HG03108 (cell line): ENCODE results near the gene LRRC28.

ENCODE experiments used
- ATAC-seq: cut with Tn5 transposase; IDR thresholded peaks from one replicate; pipeline ENCODE4 v1.9.1; 2021; ENCODE audit warnings: moderate library complexity; ENCODE audit not compliant: unreplicated experiment

LRRC28 gene

DNA sequence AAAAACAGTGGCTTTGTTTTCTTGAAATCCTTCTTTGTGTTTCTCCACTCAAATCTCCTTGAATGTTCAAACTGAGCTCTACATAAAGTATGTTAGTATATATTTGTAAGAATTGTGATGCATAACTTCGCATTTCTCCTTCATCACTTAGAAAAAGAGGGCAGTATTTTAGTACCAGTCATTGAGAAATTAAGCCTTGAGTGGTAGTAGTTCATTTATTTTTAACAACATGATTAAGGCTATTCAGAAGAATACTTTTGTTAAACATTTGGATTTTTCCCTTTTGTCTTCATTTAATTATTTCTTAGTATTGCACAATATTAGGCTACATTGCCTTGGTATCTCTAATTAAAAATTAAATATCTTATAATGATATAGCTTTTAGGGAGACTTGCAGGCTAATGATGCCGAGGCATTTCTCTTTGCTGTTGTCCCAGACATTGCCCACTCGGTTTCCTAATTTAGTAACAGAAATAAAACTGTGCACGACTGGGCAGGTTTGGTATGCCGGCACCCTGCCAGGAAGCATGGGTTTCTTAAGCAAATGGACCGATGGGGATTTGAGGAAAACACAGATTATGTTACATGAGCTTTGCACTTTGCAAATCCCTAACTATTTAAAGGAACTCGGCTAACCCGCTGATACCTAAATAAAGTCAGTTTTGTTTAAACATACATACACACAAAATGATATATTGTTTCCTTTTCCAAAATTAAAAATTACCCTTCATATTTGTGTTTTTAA lies 54.7 kb downstream of the LRRC28 start:
- ATAC-seq = no peak

DNA sequence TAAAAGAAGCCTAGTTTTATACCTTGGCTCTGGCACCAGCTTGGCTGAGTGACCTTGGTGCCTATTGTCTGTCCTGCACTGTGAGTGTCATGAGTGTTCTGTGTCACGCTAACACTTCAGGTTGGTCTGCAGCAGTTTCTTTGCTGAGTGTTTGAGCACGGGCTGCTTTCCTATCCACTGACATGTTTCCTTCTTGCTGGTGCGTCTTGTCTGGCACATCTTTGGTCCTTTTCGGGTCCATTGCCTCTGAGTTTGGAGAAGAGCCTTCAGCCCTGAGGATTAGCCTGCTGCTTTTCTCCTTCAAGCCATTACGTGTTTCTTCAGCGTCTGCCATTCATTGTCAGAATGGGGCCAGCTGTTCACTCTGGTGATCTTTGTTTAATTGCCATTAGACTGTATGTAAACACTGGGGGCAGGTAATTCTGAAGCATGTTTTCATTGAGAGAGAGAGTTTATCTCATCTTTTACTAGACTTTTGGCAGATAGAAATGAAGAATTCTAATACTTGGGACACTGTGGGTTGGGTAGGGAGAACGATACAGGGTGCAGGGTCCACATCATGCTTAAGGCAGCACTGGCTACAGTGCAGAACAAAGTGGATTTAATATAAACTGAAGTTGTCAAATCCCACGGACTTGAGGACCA lies 55.5 kb downstream of the LRRC28 start:
- no peak for ATAC-seq

DNA sequence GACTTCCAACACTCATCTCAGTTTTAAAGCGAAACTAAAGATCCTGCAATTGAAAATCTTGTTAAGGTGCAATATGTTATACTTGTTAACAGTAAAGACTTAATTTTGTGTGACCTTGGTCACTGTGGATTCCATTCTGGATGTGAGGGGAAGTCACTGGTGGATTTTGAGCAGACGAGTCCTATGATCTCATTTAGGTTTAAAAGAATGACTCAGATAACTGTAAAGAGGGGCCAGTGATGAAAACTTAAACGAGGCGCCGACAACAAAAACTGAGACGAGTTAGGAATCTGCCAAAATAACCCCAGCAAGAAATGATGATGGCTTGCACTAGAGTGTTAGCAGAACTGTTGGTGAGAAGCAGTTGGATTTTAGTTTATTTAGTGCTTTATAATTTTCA lies 56.5 kb downstream of the LRRC28 start:
- no peak for ATAC-seq

DNA sequence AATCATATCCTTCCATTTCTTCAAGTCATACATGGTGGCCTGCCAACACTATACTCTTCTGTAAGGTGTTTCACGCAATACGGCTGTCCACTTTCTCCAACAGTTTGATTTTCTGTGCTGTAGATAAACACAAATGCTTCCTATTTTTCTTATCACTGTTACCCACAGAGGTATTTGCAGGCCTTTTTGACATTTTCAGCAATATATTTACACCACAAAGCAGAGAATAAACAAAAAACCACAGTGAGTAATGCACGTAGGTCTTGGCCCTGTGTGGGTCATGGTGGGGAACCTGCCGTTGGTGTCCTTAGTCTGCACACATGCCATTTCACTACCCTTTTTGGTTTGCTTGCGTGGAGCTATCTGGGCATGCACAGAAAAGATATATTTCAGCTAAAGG lies 59.5 kb downstream of the LRRC28 start:
- ATAC-seq = no peak

DNA sequence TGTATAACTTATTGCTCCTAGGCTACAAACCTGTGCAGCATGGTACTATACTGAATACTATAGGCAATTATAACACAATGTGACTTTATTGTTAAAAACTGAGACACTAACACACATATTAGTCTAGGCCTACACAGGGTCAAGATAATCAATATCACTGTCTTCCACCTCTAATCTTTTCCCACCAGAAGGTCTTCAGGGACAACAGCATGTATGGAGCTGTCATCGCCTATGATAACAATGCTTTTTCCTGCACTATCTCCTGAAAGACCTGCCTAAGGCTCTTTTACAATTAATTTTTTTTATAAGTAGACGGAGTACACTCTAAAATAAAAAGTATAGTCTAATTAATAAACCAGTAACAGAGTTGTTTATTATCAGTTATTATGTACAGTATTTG lies 60.9 kb downstream of the LRRC28 start:
- ATAC-seq = no peak

DNA sequence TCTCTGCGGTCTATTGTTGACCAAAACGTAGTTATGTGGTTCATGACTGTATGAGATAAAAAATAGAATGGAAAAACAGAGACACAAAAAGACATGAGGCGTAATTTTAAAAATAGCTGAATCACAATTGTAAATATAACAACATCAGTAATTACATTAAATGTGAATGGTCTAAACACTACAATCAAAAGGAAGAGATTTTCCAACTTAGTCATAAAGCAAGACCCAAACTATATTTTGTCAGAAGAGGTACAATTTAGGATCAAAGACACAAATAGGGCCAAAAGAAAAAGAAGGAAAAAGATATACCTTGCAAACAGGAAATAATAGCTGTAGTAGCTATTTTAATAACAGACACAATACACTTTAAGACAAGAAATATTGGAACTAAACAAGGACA lies 61.5 kb downstream of the LRRC28 start:
- no peak for ATAC-seq

DNA sequence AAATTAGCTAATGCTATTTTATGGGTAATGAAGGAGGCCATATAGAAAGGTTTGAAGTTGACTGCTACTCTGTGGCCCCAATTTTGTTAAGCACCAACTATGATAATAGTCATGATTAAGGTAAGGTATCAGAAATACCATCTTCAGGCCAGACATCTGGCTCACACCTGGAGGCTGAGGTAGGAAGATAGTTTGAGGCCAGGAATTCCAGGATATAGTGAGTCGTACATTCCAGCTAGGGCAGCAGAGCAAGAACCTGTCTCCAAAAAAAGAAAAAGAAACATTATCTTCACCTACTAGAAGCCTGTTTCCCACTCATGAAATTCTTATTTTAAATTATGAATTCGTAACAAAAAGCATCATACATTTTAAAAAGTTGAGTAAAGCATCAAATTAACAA lies 64.4 kb downstream of the LRRC28 start:
- ATAC-seq = no peak

DNA sequence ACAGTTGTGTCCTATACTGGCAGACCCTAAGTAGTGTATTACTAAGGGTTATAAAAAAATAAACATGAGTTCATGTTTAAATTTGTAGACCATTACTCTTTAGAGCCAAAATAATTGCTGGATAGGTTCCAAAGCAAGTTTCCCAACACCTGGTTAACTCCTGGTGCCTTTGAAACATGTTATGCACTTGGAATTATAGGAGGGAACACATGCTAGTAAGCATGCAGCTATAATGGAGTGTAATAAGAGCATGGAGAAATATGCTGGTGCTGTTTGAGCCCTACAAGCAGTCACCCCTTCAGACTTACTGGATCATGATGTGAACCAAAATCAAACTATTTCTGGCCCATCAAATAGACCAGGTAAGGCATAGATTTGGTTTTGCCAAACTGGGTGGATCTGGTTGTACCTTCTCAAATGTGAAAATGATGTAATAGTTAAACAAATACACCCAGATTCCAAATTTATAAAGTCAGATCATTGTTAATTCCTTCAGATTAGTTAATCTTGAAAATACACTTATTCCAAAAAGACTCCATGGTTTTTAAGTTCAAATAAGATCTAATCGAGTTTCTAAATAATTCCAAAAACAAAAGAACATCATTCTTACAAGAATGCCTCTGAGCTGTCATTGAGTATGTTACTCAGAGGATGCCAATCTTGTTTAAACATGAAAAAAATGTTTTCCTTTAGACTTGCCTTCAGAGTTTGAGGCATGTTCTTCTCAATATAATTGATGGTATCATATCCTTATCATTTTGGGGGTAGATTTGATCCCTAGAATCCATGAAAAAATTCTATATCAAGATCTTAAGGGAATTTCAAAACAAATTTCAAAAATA lies 69.3 kb downstream of the LRRC28 start:
- ATAC-seq = no peak

DNA sequence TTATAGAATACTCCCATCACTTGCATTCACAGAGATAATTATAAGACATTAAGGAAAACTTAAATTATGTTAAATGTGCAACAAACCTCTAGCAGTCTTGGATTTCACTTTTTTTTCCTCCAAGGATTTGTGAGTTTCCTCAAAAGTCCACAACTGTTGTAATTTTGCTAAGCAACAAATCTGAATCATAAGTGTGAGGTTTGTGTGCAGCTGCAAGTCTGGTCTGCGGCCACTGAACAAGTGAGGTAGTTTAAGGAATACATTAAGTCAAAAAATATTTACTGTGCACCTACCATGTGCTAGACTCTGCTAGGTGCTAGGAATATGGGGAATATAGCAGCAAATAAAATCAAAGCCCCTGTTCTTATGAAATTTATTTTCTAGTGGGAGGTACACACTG lies 70.2 kb downstream of the LRRC28 start:
- no peak for ATAC-seq

DNA sequence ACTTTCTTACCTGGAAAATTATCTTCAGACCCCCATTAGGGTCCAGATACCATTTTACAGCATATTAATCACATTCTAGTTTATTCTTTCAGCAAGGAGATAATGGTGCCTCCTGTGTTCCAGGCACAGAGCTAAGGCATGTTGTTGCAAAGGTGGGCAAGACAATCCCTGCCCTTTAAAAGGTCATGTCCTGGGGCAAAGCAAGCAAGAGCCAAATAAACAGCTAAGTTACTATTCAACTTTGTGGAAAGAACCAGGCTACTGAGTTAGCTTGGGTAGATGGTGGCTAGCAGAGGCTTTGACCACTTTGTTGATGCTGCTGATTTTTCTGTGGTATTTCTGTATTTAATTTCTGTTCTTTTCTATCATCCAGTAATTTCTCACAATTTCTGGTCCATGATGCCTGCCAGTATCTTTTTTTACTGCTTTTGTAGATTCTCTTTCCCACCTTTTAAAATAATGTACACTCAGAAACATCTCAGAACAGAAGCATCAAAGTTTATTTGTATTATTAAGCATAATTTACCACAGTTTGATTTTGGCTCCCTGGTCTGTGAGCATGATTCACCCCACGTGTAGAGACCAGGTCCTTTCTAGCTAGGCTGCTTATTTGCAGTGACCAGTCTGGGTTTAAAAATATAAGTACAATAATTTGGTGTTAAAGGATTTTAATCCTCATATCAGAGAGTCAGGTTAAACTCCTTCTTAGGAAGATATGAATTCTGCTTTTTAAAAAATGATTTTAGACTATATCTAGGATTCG lies 71.5 kb downstream of the LRRC28 start:
- no peak for ATAC-seq

DNA sequence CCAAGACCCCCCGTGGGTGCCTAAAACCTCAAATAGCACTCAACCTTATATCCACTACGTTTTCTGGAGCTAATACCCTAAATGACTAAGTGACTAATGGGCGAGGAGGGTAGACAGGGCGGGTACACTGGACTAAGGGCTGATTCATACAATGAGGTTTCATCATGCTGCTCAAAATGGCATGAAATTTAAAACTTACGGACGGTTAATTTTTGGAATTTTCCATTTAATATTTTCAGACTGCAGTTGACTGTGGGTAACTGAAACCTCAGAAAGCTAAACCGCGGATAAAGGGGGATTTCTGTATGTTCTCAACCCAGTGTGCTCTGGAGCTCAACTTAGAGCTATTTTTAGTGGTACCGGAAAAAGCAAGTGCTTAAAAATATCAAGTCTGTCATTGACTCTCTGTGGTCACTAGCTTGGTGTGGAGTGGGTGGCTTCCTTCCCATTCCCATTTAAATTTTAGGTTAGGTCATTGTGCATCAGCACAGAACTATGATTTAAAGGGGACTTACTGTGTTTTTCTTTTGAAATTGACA lies 72.9 kb downstream of the LRRC28 start:
- peak; percentile 72 for ATAC-seq

DNA sequence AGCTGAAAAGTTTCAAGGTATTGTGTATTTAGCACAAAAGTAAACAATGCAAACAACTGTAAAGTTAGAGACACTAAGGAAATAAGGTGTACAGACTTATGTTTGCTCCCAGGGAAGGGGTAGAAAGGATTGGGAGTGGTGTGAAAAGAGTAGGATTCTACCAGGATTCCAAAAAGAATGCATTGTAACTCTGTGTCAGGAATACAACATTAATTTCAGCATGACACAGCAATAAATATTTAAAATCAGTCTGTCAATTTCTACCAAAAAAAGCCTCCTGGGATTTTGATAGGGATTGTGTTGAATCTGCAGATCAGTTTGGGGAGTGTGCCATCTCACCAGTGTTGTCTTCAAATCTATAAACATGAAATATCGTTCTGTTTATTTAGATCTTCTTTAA lies 73.4 kb downstream of the LRRC28 start:
- no peak for ATAC-seq

DNA sequence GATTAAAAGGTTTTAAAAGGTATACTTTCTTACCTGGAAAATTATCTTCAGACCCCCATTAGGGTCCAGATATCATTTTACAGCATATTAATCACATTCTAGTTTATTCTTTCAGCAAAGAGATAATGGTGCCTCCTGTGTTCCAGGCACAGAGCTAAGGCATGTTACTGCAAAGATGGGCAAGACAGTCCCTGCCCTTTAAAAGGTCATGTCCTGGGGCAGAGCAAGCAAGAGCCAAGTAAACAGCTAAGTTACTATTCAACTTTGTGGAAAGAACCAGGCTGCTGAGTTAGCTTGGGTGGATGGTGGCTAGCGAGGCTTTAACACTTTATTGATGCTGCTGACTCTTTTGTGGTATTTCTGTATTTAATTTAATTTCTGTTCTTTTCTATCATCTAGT lies 75.0 kb downstream of the LRRC28 start:
- no peak for ATAC-seq

DNA sequence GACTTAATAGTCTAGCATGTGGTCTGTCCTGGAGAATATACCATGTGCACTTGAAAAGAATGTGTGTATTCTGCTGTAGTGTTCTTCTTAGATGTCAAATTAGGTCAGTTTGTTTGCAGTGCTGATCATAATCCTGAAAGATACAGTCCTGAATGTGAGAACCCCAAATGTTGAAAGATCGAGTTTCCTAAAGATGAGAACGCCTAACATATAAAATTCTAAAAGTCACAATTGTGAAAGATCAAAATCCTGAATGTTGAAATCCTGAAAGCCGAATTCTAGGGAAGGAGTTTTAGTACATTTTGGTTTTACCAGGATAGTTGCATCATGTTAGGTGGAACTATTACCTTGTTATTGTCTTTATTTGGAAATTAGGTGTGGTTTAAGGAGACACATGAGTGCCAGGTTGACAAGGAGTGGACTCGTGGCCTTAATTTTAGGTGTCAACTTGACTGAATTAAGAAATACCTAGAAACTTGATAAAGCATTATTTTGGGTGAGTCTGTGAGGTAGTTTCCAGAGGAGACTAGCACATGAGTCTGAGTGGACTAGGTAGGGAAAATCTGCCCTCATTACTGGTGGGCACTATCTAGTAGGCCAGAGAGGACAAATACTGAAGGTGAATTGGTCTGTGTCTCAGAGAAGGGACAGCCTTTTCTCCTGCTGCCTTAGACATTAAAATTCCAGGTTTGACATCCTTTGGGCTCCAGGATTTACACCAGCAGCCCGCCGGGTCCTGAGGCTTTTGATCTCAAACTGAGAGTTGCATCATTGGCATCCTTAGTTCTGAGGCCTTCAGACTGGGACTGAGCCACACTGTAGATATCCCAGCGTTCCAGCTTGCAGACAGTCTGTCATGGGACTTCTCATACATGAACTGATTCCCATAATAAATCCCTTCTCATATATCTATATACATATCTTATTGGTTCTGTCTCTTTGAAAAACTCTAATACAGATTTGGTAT lies 77.1 kb downstream of the LRRC28 start:
- ATAC-seq = no peak

DNA sequence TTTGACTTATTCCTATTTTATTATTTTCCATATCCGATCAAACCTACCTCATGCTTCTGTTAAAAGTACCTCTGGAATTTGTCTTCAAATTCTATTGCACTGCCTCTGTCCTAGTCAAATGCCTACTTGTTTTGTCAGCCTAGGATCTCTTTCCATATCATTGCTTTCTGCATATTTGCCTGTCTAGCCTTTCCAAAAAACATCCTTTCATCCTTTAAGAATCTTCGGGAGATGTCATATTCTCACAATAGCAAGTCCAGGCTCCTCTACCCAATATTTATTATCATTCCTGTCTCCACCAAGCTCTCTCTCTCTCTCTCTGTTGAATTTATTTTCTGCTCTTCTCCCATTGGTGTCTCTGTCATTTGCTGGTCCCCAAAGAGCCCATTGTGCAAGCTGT lies 80.1 kb downstream of the LRRC28 start:
- no peak for ATAC-seq

DNA sequence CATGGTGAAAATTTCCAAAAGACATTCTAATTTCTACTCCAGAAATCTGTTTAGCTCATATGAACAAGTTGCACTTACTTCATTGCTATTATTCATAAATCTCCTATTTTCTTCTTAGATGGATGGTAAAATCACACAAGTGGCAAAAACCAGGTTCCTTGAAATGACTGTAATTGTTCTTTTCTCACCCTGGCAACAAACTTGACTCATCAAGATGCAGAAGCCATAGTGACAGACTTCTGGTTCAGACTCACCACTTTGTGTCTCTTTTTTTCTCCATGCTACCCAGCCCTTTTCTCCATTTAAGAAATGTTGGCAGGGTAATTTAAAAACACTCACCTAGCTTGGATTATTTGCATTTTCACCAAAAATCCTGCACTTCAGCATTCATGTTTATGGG lies 82.1 kb downstream of the LRRC28 start:
- no peak for ATAC-seq

DNA sequence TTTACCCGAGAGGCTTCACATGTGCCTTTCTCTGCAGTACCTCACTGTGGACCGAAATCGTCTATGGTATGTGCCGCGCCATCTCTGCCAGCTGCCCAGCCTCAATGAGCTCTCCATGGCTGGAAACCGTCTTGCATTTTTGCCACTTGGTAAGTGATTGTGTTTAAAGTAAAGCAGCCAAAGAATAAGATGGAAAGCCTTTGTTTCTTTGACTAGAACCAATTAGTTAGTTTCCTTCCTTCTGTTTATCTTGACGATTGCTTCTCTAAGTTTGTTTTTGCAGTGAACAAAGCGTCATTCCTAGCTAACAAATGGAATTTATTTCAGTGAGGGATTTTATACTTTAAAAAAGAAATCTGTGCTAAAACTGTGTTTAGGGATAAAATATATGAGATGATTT lies 82.7 kb downstream of the LRRC28 start:
- no peak for ATAC-seq

DNA sequence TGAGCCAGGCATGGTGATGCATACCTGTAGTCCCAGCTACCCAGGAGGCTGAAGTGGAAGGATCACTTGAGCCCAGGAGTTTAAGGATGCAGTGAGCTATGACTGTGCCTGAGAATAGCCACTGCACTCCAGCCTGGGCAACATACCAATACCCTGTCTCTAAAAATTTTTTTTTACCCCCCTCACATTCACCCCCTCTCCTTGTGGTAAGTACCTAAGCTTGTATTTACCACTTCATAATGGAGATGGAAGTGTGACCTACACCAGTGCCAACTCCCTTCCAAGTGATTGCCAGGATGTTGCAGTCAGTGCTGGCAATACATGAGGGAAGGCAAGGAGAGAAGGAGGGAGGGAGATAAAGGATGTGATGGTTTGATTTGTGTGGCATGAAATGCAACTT lies 84.2 kb downstream of the LRRC28 start:
- no peak for ATAC-seq

DNA sequence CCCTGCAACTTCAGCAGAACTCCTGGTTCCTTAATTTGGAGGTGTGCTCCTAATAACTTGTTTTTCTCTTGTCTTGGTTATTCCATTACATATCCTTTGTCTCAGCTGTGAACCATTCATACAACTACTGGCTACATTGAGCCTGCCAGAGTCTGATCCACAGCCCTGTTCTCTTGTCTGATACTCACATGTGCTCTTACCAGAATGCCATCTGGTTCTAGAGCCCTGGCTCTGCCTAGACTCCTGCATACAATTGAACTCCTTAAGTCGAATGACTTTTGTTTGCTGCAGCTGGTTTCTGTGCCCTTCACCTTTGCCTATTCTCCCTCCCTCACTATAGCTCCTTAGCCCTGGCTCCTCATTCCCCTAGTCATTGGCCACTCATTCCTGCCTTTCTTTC lies 85.5 kb downstream of the LRRC28 start:
- ATAC-seq = no peak

DNA sequence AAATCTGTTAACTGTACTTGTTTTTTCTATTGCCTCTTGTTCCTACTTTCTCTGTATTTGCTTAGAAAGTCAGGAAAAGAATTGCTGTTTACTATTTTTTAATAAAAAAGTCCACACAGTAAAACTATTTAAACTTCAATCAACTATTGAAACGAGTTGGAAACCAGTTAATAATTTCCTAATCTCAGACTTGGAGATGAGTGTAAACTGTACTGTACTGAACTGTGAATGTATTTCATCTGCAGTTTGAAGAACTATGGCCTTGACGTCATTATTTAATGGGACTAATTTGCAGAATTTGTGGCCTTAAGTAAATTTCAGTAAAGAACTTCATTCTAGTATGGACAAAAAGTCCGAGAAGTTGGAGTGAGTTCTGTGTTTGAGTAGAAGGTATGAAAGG lies 89.1 kb downstream of the LRRC28 start:
- ATAC-seq = no peak
